ENCODE results near the gene PBXIP1.

GRCh38 chr1:154956544-154956941, 644 bp upstream of the PBXIP1 start:
- TF ChIP-seq, protein P1, sequence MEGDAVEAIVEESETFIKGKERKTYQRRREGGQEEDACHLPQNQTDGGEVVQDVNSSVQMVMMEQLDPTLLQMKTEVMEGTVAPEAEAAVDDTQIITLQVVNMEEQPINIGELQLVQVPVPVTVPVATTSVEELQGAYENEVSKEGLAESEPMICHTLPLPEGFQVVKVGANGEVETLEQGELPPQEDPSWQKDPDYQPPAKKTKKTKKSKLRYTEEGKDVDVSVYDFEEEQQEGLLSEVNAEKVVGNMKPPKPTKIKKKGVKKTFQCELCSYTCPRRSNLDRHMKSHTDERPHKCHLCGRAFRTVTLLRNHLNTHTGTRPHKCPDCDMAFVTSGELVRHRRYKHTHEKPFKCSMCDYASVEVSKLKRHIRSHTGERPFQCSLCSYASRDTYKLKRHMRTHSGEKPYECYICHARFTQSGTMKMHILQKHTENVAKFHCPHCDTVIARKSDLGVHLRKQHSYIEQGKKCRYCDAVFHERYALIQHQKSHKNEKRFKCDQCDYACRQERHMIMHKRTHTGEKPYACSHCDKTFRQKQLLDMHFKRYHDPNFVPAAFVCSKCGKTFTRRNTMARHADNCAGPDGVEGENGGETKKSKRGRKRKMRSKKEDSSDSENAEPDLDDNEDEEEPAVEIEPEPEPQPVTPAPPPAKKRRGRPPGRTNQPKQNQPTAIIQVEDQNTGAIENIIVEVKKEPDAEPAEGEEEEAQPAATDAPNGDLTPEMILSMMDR (IDR thresholded peaks at IDR 0.05) = no peak
- no peak for TF ChIP-seq ZFX (IDR thresholded peaks at IDR 0.05; ENCODE audit: borderline replicate concordance)

Measured in 22Rv1 (cell line).